Esophagus mucosa (tissue), 1 donor: ENCODE results near the gene ME1. TPM values are rescaled to one million over a fixed set of nuclear protein-coding genes. Genes with fewer than 3 reads are reported as not detected.
"Not testable (repeated sequence)": the region's sequence is repeated elsewhere in the genome, so short reads cannot be mapped to it uniquely, and the experiment has no call there.

Source experiments
- ATAC-seq: fragments of 200-7000 bp; cut with Tn5 transposase; one replicate; pipeline ENCODE4 v1.9.1; 2020
- total RNA-seq: library from RNA; stranded (reverse); gene quantifications from one replicate; pipeline ENCODE4 v1.2.4, GENCODE V29; 2023
- donor health status: DM: yes; HTN: yes; CAD: no.

The ME1 gene
- total RNA-seq, 1 donor from 2014 or later = 32.4 TPM

- ATAC-seq = not testable (repeated sequence)
These were observed 174.1 kb downstream of the ME1 start for GRCh38 chr6:83256719-83257118.

- no peak for ATAC-seq
These were observed 178.1 kb downstream of the ME1 start for GRCh38 chr6:83252719-83253118.

GRCh38 chr6:83250235-83250634 lies 180.6 kb downstream of the ME1 start:
- ATAC-seq = no peak

GRCh38 chr6:83247471-83247870 lies 183.4 kb downstream of the ME1 start:
- ATAC-seq = no peak

GRCh38 chr6:83231146-83231545 lies 199.7 kb downstream of the ME1 start:
- no peak for ATAC-seq

- ATAC-seq = no peak
These were observed 204.3 kb downstream of the ME1 start for GRCh38 chr6:83226517-83226916.

- no peak for ATAC-seq
These were observed 208.9 kb downstream of the ME1 start for GRCh38 chr6:83221889-83222479.

- ATAC-seq = no peak
These were observed 209.6 kb downstream of the ME1 start for GRCh38 chr6:83221276-83221675.

- ATAC-seq = no peak
These were observed 210.7 kb downstream of the ME1 start for GRCh38 chr6:83220121-83220520.

GRCh38 chr6:83218646-83219045 lies 212.2 kb downstream of the ME1 start:
- no peak for ATAC-seq

GRCh38 chr6:83216806-83217205 lies 214.0 kb downstream of the ME1 start:
- ATAC-seq = no peak

GRCh38 chr6:83215131-83216047 lies 215.5 kb downstream of the ME1 start:
- ATAC-seq = peak; percentile 80

GRCh38 chr6:83202031-83202430 lies 228.8 kb downstream of the ME1 start:
- ATAC-seq = no peak

- ATAC-seq = peak; percentile 69
These were observed 231.0 kb downstream of the ME1 start for GRCh38 chr6:83199863-83200225.

GRCh38 chr6:83199173-83199862 lies 231.5 kb downstream of the ME1 start:
- no peak for ATAC-seq

- no peak for ATAC-seq
These were observed 232.2 kb downstream of the ME1 start for GRCh38 chr6:83198486-83199172.

- peak; percentile 35 for ATAC-seq
These were observed 236.9 kb downstream of the ME1 start for GRCh38 chr6:83193747-83194566.

- peak; percentile 98 for ATAC-seq
These were observed 237.7 kb downstream of the ME1 start, which contains the start of the genes PGM3 and RWDD2A for GRCh38 chr6:83192871-83193746. TSS of gene PGM3 (minus strand) at chr6:83193265. CDS start at chr6:83191012, 2,253 bp downstream. TSS of gene RWDD2A (plus strand) at chr6:83193357. CDS start at chr6:83194452, 1,095 bp downstream.

- peak; percentile 24 for ATAC-seq
These were observed 238.4 kb downstream of the ME1 start for GRCh38 chr6:83192456-83192855.

- ATAC-seq = not testable (repeated sequence)
These were observed 238.9 kb downstream of the ME1 start for GRCh38 chr6:83191974-83192373.

GRCh38 chr6:83190626-83191025 lies 240.2 kb downstream of the ME1 start:
- ATAC-seq = no peak
